ENCODE results near the gene AP2A2. TPM values are rescaled to one million over a fixed set of nuclear protein-coding genes. Genes with fewer than 3 reads are reported as not detected.

The AP2A2 gene
- total RNA-seq, 4 donors from 2014 or later, result 79.2 to 115 (median 110) TPM

DNA sequence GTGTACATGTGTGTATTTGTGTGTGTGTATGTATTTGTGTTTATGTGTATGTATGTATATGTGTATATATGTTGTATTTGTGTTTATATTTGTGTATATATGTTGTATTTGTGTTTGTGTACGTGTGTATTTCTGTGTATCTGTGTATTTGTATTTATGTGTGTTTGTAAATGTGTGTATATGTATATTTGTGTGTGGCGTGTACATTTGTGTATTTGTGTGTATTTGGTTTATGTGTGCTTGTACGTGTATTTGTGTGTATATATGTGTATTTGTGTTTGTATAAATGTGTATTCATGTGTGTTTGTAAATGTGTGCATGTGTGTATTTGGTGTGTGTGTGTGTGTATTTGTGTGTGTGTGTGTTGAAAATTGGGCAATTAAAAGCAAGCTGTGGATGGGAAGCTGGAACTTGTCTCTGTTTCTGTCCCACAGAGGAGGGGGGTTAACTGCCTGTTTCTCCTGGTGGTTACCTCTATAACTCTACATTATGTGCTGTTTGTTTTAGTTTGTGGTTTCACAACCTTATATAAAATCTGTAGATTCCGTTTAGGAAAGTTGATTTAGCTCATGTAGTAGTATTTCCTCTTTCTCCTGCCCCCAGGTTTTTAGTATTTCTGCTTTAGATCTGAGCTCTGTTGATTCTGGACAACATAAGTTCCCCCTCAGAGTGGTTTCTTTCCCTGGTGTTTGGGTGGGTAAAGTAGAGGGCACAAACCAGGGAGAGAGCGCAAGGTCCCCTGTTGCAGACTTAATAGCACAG lies 28.9 kb downstream of the AP2A2 start:
- TF ChIP-seq, protein P1, sequence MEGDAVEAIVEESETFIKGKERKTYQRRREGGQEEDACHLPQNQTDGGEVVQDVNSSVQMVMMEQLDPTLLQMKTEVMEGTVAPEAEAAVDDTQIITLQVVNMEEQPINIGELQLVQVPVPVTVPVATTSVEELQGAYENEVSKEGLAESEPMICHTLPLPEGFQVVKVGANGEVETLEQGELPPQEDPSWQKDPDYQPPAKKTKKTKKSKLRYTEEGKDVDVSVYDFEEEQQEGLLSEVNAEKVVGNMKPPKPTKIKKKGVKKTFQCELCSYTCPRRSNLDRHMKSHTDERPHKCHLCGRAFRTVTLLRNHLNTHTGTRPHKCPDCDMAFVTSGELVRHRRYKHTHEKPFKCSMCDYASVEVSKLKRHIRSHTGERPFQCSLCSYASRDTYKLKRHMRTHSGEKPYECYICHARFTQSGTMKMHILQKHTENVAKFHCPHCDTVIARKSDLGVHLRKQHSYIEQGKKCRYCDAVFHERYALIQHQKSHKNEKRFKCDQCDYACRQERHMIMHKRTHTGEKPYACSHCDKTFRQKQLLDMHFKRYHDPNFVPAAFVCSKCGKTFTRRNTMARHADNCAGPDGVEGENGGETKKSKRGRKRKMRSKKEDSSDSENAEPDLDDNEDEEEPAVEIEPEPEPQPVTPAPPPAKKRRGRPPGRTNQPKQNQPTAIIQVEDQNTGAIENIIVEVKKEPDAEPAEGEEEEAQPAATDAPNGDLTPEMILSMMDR (IDR thresholded peaks at IDR 0.05; ENCODE audit: low read depth), result no peak

DNA sequence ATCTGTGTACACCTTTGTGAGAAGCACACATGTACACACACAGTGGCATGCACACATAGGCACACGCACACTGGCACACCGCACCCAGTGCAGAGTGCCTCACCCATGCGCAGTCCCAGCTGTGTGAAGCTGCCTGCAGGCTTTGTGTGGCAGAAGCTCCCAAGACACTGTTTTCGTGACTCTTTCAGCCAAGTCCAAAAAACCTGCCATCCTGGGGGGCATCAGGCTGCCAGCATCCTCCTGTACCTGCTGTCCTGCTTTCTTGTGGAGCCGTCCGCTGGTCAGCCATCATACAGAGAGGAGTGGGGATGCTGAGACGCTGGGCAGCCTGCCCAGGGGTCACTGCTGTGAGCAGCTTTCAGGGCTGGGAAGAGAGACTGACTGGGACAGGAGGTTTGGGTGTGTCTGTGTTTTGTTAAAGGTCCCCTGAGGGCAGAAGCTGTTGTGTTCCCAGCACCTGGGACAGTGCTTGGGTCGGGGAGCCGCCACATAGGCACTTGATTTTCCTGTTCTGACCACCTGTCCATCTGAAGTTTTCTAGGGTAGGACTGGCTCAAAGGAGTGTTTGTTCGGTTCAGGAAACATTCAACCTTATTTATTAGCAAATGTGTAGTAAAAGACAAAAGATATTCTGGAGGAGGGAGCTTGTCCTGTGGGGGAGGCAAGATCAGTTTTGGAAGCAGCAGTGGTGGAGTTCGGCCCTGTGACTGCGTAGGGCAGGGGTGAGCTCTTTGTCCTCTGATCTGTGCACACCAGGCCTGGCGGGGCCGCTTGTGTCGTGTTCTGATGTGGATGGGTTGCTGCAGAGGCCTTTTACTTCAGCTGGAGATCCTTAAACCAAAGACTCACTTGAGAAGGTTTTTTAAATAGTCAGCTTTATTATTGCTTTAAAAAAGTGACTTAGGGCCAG lies 29.7 kb downstream of the AP2A2 start:
- TF ChIP-seq, protein P1 (IDR thresholded peaks at IDR 0.05; ENCODE audit: low read depth), result no peak

DNA sequence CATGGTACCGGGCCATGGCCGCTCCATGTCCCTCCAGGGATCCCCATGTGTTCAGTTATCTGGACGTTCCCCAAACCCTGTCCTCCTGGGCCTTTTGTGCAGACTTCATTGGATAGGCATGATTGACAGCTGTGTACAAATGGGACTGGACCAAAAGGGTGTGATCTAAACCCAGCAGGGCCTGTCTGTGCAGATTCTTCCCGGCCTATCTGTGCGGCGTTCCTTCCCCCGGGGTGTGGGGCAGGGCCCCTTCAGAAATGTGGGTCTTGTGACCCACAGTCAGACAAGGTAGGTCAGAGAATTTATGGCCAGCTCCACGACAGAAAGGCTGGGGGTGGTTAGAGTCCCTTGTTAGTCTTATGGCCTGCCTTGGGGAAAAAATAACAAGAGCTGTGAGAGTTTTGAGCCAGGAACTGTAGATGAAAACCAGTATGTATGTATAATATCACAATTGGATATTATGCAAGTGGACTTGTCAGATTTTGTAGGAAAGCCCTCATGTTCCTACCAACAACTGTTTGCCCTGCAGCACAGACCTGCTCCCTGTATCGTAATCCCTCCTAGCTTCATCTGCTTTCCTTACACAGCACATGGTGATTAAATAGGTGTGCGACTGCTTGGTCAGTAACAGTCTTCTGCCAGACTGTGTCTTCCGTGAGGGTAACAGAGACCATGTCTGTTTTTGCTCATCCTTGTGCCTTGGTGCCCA lies 31.7 kb downstream of the AP2A2 start:
- TF ChIP-seq, protein P1 (IDR thresholded peaks at IDR 0.05; ENCODE audit: low read depth), result no peak

DNA sequence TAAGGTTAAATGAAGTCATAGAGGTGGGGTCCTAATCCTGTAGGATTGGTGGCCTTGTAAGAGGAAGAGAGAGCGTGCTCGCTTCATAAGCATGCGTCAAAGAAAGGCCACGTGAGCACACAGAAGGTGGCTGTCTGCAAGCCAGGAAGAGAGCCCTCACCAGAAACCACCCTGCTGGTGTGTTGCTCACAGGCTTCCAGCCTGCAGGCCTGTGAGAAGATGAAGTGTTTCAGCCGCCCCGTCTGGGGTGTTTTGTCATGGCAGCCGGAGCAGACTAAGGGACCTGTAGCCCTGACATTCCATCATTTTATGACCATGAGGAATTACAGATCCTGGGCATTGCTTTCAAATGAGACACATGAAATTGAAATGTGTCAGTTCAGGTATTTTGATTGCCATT lies 32.4 kb downstream of the AP2A2 start:
- TF ChIP-seq, protein P1 (IDR thresholded peaks at IDR 0.05; ENCODE audit: low read depth), result no peak

DNA sequence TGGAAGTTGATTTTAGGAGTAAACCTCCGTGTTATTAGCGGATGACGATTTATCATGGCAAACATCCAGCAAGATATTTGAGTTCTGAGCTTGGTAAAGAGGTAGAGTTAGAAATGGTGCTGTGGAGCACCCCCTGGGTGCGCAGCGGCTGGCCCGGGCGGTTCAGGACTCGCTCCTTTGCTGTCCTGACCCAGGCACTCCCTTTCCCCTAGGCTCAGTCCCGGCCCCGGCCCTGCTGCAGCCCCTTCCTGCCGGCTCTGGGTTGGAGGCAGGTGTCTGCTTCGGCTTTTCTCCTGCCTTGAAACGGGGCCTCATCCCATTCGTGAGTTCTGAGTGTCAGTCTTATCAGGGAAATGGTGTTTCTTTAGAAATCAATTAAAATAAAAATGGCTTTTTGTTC lies 33.4 kb downstream of the AP2A2 start:
- TF ChIP-seq, protein P1 (IDR thresholded peaks at IDR 0.05; ENCODE audit: low read depth), result no peak

DNA sequence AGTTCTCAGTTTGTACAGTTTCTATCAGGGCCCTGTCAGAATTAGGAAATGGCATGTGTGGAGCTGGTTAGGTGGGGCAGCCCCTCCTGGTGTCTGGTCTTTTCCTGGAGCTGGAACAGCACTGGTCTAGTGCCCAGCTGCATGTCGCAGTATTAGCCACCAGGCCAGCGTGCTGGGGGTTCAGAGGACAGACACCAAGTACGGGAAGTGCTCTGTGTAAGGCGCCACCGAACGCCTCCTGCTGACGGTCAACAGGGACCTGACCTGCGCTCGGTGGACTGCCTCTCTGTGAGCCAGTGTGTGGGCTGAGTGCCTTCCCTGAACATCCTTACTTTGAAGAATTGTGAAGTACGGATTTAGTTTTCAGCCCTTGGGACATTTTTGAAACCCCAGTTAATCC lies 33.9 kb downstream of the AP2A2 start:
- TF ChIP-seq, protein P1 (IDR thresholded peaks at IDR 0.05; ENCODE audit: low read depth), result no peak
